Skeletal muscle satellite cell (primary cell): ENCODE measurements around the gene TMEM130.
A peak's percentile ranks its signal among the peaks of the same experiment; 100 is the strongest.
"Not testable (repeated sequence)": the region's sequence is repeated elsewhere in the genome, so short reads cannot be mapped to it uniquely, and the experiment has no call there.

ENCODE experiments used
- H3K27me3 ChIP-seq: 2 replicates; pipeline ENCODE4 v1.7.0; 2013; ENCODE audit warnings: low read length; ENCODE audit not compliant: control insufficient read depth, insufficient read depth
- H3K36me3 ChIP-seq: 2 replicates; pipeline ENCODE4 v1.7.0; 2013; ENCODE audit warnings: mild to moderate bottlenecking, control low read depth, low read length; ENCODE audit not compliant: insufficient read depth
- H3K4me1 ChIP-seq: 2 replicates; pipeline ENCODE4 v1.7.0; 2013; ENCODE audit warnings: low read length; ENCODE audit not compliant: control insufficient read depth, insufficient read depth
- H3K4me2 ChIP-seq: 2 replicates; pipeline ENCODE4 v1.7.0; 2013; ENCODE audit warnings: mild to moderate bottlenecking, low read length
- H3K4me3 ChIP-seq: 2 replicates; pipeline ENCODE4 v1.7.0; 2013; ENCODE audit warnings: low read length
- H3K9ac ChIP-seq: 2 replicates; pipeline ENCODE4 v1.7.0; 2013; ENCODE audit warnings: mild to moderate bottlenecking, low read depth, low read length, moderate library complexity
- H3K9me3 ChIP-seq: replicated peaks from 2 replicates; pipeline ENCODE4 v1.7.0; 2013; ENCODE audit warnings: mild to moderate bottlenecking, control low read depth, low read length

The TMEM130 gene

GRCh38 chr7:98863601-98864000 is 6.2 kb downstream of the TMEM130 start:
- no peaks in the 10 kb centered on the region for H3K36me3 ChIP-seq
- H3K27me3 ChIP-seq, result peaks cover 25% of the 10 kb centered on the region
- H3K9me3 ChIP-seq, result no peaks in the 10 kb centered on the region
- H3K9ac ChIP-seq, result no peak overlapping the region
- H3K4me3 ChIP-seq, result no peak overlapping the region
- no peak overlapping the region for H3K4me2 ChIP-seq
- H3K4me1 ChIP-seq, result peaks cover 11% of the 10 kb centered on the region

GRCh38 chr7:98862716-98863420 is 6.9 kb downstream of the TMEM130 start:
- Histone ChIP-seq H3K36me3 (no peaks in the 10 kb centered on the region), H3K27me3 (peaks cover 23% of the 10 kb centered on the region), H3K9ac (no peak overlapping the region), H3K9me3 (no peaks in the 10 kb centered on the region), H3K4me3 (no peak overlapping the region), H3K4me2 (no peak overlapping the region), H3K4me1 (peaks cover 11% of the 10 kb centered on the region)

GRCh38 chr7:98862203-98862602 is 7.6 kb downstream of the TMEM130 start:
- Histone ChIP-seq H3K27me3 (peaks cover 22% of the 10 kb centered on the region), H3K4me2 (no peak overlapping the region), H3K4me3 (no peak overlapping the region), H3K9me3 (no peaks in the 10 kb centered on the region), H3K9ac (no peak overlapping the region), H3K36me3 (no peaks in the 10 kb centered on the region), H3K4me1 (peaks cover 11% of the 10 kb centered on the region)

DNA sequence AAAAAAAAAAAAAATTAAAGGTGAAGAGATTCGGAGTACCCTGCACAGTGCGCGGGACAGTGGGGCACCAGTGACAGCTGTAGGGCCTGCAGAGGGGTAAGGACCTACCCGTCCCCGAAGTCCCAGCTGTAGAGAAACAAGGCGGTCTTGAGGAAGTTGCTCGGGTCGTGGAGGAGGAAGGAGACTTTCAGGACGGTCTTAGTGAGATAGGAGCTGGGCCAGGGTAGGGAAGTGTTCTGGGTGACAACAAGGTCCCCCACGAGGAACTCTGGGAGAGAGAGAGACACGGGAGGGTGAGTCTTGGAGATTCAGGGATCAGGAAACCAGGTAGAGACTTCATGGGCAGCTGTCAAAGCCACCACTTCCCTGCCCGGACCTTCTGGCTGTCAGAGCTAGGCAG is 9.7 kb downstream of the TMEM130 start:
- no peak overlapping the region for H3K4me3 ChIP-seq
- H3K4me1 ChIP-seq, result peaks cover 5% of the 10 kb centered on the region
- peaks cover 25% of the 10 kb centered on the region for H3K27me3 ChIP-seq

DNA sequence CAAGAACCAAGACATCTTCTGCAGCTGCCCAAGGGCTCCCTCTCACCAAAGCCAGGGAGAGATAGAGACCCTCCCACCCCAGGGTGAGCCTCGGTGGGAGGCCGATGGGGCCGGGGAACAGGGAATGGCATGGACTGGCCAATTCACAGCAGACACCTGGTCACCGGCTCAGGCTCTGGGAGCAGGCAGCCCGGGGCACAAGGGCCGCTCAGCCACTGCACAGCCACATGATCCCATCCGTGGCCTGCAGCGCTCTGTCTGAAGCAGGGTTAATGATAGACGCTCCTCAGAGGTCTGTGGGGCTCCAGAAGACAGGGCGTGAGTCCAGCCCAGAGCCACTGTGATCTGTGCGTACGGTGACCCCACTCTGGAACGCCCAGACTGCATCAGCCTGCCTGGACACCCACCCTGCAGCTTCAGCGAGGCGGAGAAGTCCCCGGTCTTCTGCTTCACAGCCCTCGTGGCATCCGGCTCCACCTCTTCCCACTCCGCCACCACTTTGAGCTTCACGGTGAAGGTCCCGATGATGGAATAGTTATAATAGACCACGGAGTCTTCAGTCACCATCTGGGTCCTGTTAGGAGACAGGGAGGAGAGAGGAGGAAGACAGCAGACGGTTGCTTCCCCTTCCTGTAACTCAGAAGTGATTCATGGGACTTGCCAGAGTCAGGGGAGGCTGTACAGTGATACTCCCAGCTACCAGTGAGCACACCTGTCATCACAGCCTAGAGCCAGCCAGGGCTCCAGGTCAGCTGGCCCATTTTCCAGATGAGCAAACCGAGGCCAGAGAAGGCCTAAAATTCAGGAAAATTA is 14.0 kb downstream of the TMEM130 start:
- H3K9me3 ChIP-seq, result no peaks in the 10 kb centered on the region
- H3K9ac ChIP-seq, result no peak overlapping the region

More for the DNA sequence above, 9.7 kb downstream of the TMEM130 start:
- Histone ChIP-seq H3K9ac (no peak overlapping the region), H3K36me3 (no peaks in the 10 kb centered on the region), H3K4me2 (no peak overlapping the region), H3K9me3 (no peaks in the 10 kb centered on the region)

DNA sequence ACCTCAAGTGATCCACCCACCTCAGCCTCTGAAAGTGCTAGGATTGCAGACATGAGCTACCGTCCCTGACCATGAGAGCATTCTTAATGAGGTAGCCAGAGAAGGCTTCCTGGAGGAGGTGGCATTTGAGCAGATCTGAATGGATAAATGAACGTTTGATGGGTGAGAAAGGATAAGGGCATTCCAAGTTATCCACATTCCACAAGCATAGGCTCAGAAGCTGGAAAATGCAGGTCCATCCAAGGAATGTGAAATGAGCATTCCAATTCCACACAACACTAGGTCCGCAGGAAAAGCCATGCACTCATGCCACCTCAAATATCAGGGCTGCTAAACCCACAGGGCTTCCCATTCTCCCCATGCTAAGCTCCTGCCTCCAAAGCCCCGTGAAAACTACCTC is 17.0 kb downstream of the TMEM130 start:
- peaks cover 9% of the 10 kb centered on the region for H3K27me3 ChIP-seq
- no peak overlapping the region for H3K4me3 ChIP-seq

More for the DNA sequence above, 14.0 kb downstream of the TMEM130 start:
- H3K4me2 ChIP-seq, result no peak overlapping the region
- H3K4me3 ChIP-seq, result no peak overlapping the region
- peaks cover 21% of the 10 kb centered on the region for H3K27me3 ChIP-seq
- H3K36me3 ChIP-seq, result no peaks in the 10 kb centered on the region
- H3K4me1 ChIP-seq, result peaks cover 6% of the 10 kb centered on the region

GRCh38 chr7:98848918-98849317 is 20.9 kb downstream of the TMEM130 start:
- H3K4me3 ChIP-seq, result no peak overlapping the region

More for the DNA sequence above, 17.0 kb downstream of the TMEM130 start:
- Histone ChIP-seq H3K9me3 (peaks cover 10% of the 10 kb centered on the region), H3K4me1 (peaks cover 6% of the 10 kb centered on the region), H3K9ac (no peak overlapping the region), H3K36me3 (no peaks in the 10 kb centered on the region), H3K4me2 (no peak overlapping the region)

DNA sequence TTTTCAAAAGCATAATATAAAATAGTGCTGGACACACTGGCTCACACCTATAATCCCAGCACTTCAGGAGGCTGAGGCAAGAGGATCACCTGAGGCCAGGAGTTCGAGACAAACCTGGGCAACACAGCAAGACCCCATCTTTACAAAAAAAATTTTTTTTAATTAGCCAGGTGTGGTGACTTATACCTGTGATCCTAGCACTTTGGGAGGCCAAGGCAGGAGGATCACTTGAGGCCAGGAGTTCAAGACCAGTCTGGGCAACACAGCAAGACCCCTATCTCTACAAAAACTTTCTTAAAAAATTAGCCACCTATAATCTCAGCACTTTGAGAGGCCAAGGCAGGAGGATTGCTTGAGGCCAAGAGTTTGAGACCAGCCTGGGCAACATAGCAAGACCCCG is 27.3 kb downstream of the TMEM130 start:
- not testable (repeated sequence) for H3K9me3 ChIP-seq, H3K4me2 ChIP-seq, H3K36me3 ChIP-seq, H3K9ac ChIP-seq, H3K4me3 ChIP-seq
- H3K27me3 ChIP-seq, result peaks cover 25% of the 10 kb centered on the region
- peaks cover 15% of the 10 kb centered on the region for H3K4me1 ChIP-seq

More at GRCh38 chr7:98848918-98849317, 20.9 kb downstream of the TMEM130 start:
- no peak overlapping the region for H3K9ac ChIP-seq
- no peak overlapping the region for H3K4me2 ChIP-seq
- H3K27me3 ChIP-seq, result peaks cover 8% of the 10 kb centered on the region
- peaks cover 12% of the 10 kb centered on the region for H3K9me3 ChIP-seq
- H3K4me1 ChIP-seq, result peaks cover under 1% of the 10 kb centered on the region
- no peaks in the 10 kb centered on the region for H3K36me3 ChIP-seq

GRCh38 chr7:98841179-98841997 is 28.4 kb downstream of the TMEM130 start:
- Histone ChIP-seq H3K9me3 (no peaks in the 10 kb centered on the region), H3K36me3 (no peaks in the 10 kb centered on the region), H3K9ac (no peak overlapping the region), H3K4me3 (no peak overlapping the region), H3K27me3 (peaks cover 32% of the 10 kb centered on the region), H3K4me1 (peaks cover 15% of the 10 kb centered on the region), H3K4me2 (peak overlapping the region; percentile 52)

DNA sequence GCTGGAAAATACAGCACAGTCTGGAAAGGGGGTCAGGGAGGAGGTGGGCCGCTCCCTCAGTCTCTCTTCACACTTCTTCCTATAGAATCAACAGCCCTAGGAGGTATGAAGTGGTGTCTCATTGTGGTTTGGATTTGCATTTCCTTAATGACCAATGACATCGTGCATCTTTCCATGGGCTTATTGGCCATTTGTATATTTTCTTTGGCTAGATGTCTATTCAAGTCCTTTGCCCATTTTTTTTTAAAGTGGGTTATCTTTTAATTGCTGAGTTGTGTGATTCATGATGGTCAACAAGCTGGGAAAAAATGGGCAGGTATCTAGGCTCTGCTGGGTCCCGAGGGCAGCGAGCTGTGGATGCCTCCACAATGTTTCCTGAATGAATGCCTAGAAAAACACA is 29.1 kb downstream of the TMEM130 start:
- Histone ChIP-seq H3K27me3 (peaks cover 29% of the 10 kb centered on the region), H3K4me1 (peaks cover 15% of the 10 kb centered on the region), H3K36me3 (no peaks in the 10 kb centered on the region), H3K9ac (no peak overlapping the region), H3K4me2 (no peak overlapping the region), H3K4me3 (no peak overlapping the region), H3K9me3 (no peaks in the 10 kb centered on the region)

- H3K36me3 ChIP-seq, result no peaks in the 10 kb centered on the region
- H3K4me3 ChIP-seq, result no peak overlapping the region
- peaks cover 15% of the 10 kb centered on the region for H3K4me1 ChIP-seq
- peaks cover 35% of the 10 kb centered on the region for H3K27me3 ChIP-seq
- no peaks in the 10 kb centered on the region for H3K9me3 ChIP-seq
- no peak overlapping the region for H3K4me2 ChIP-seq
- H3K9ac ChIP-seq, result no peak overlapping the region
These were observed 29.7 kb downstream of the TMEM130 start for GRCh38 chr7:98840096-98840495.
